HG03066 (cell line): ENCODE measurements around the gene NRG2.

Experiments used
- ATAC-seq: cut with Tn5 transposase; IDR thresholded peaks from one replicate; pipeline ENCODE4 v1.9.1; 2021; ENCODE audit warnings: low read depth; ENCODE audit not compliant: unreplicated experiment

NRG2 gene

GRCh38 chr5:139821806-139822552 lies 221.1 kb downstream of the NRG2 start:
- ATAC-seq, result no peak

- no peak for ATAC-seq
Observed at GRCh38 chr5:139820606-139821005, 222.5 kb downstream of the NRG2 start.

GRCh38 chr5:139820130-139820529 lies 223.0 kb downstream of the NRG2 start:
- no peak for ATAC-seq

GRCh38 chr5:139817970-139818369 lies 225.1 kb downstream of the NRG2 start:
- ATAC-seq, result no peak

GRCh38 chr5:139817362-139817761 lies 225.7 kb downstream of the NRG2 start:
- no peak for ATAC-seq

GRCh38 chr5:139816566-139816965 lies 226.5 kb downstream of the NRG2 start:
- ATAC-seq, result no peak

- no peak for ATAC-seq
Observed at GRCh38 chr5:139814704-139815280, 228.3 kb downstream of the NRG2 start.

GRCh38 chr5:139814191-139814601 lies 228.9 kb downstream of the NRG2 start:
- no peak for ATAC-seq

- no peak for ATAC-seq
Observed at GRCh38 chr5:139812836-139813805, 230.0 kb downstream of the NRG2 start.

- ATAC-seq, result no peak
Observed at GRCh38 chr5:139812323-139812722, 230.8 kb downstream of the NRG2 start.

- no peak for ATAC-seq
Observed at GRCh38 chr5:139811274-139811607, 231.9 kb downstream of the NRG2 start.

GRCh38 chr5:139810341-139811273 lies 232.5 kb downstream of the NRG2 start:
- no peak for ATAC-seq

GRCh38 chr5:139809331-139809810 lies 233.7 kb downstream of the NRG2 start:
- no peak for ATAC-seq

GRCh38 chr5:139808481-139809330 lies 234.4 kb downstream of the NRG2 start:
- no peak for ATAC-seq

- ATAC-seq, result no peak
Observed at GRCh38 chr5:139807647-139808030, 235.5 kb downstream of the NRG2 start.

- ATAC-seq, result no peak
Observed at GRCh38 chr5:139806726-139807646, 236.1 kb downstream of the NRG2 start.

GRCh38 chr5:139806111-139806510 lies 237.0 kb downstream of the NRG2 start:
- no peak for ATAC-seq

- ATAC-seq, result no peak
Observed at GRCh38 chr5:139805545-139805944, 237.6 kb downstream of the NRG2 start.
